ENCODE results near the gene SPTBN1. TPM values are rescaled to one million over a fixed set of nuclear protein-coding genes. Genes with fewer than 3 reads are reported as not detected.
"Not testable (repeated sequence)": the region's sequence is repeated elsewhere in the genome, so short reads cannot be mapped to it uniquely, and the experiment has no call there.

The SPTBN1 gene
- total RNA-seq, 1 donor = 206 TPM

- peak; percentile 55 to 91 (median 78) for DNase-seq (ENCODE audit: low read depth in 2 of 3, low spot score in 2 of 3)
These were observed 66.6 kb downstream of the SPTBN1 start for GRCh38 chr2:54522624-54523281.

GRCh38 chr2:54523324-54523959 lies 67.3 kb downstream of the SPTBN1 start:
- DNase-seq (ENCODE audit: low read depth in 2 of 3, low spot score in 2 of 3) = no peak

GRCh38 chr2:54524226-54524991 lies 68.3 kb downstream of the SPTBN1 start:
- peak in 2 of 3 donors; percentile 53 to 55 for DNase-seq (ENCODE audit: low read depth in 2 of 3, low spot score in 2 of 3)

GRCh38 chr2:54525321-54525720 lies 69.2 kb downstream of the SPTBN1 start:
- DNase-seq (ENCODE audit: low read depth in 2 of 3, low spot score in 2 of 3) = no peak

GRCh38 chr2:54526226-54526879 lies 70.2 kb downstream of the SPTBN1 start:
- no peak for DNase-seq (ENCODE audit: low read depth in 2 of 3, low spot score in 2 of 3)

GRCh38 chr2:54528311-54528955 lies 72.3 kb downstream of the SPTBN1 start:
- DNase-seq (ENCODE audit: low read depth in 2 of 3, low spot score in 2 of 3) = no peak

GRCh38 chr2:54529518-54529917 lies 73.4 kb downstream of the SPTBN1 start:
- DNase-seq (ENCODE audit: low read depth in 2 of 3, low spot score in 2 of 3) = not testable (repeated sequence)

GRCh38 chr2:54529935-54530334 lies 73.8 kb downstream of the SPTBN1 start:
- DNase-seq (ENCODE audit: low read depth in 2 of 3, low spot score in 2 of 3) = no peak

- DNase-seq (ENCODE audit: low read depth in 2 of 3, low spot score in 2 of 3) = no peak
These were observed 75.4 kb downstream of the SPTBN1 start for GRCh38 chr2:54531558-54531957.

GRCh38 chr2:54534221-54534620 lies 78.1 kb downstream of the SPTBN1 start:
- DNase-seq (ENCODE audit: low read depth in 2 of 3, low spot score in 2 of 3) = no peak

- DNase-seq (ENCODE audit: low read depth in 2 of 3, low spot score in 2 of 3) = no peak
These were observed 78.5 kb downstream of the SPTBN1 start for GRCh38 chr2:54534625-54535024.

GRCh38 chr2:54535599-54536195 lies 79.6 kb downstream of the SPTBN1 start:
- no peak for DNase-seq (ENCODE audit: low read depth in 2 of 3, low spot score in 2 of 3)

GRCh38 chr2:54536720-54537119 lies 80.6 kb downstream of the SPTBN1 start:
- no peak for DNase-seq (ENCODE audit: low read depth in 2 of 3, low spot score in 2 of 3)

GRCh38 chr2:54538537-54538936 lies 82.4 kb downstream of the SPTBN1 start:
- DNase-seq (ENCODE audit: low read depth in 2 of 3, low spot score in 2 of 3) = no peak

GRCh38 chr2:54539683-54540082 lies 83.6 kb downstream of the SPTBN1 start:
- no peak for DNase-seq (ENCODE audit: low read depth in 2 of 3, low spot score in 2 of 3)

GRCh38 chr2:54540194-54540593 lies 84.1 kb downstream of the SPTBN1 start:
- no peak for DNase-seq (ENCODE audit: low read depth in 2 of 3, low spot score in 2 of 3)

- DNase-seq (ENCODE audit: low read depth in 2 of 3, low spot score in 2 of 3) = no peak
These were observed 85.9 kb downstream of the SPTBN1 start for GRCh38 chr2:54541995-54542394.

GRCh38 chr2:54543733-54544396 lies 87.7 kb downstream of the SPTBN1 start:
- no peak for DNase-seq (ENCODE audit: low read depth in 2 of 3, low spot score in 2 of 3)

- peak in 1 of 3 donors; percentile 48 for DNase-seq (ENCODE audit: low read depth in 2 of 3, low spot score in 2 of 3)
These were observed 89.7 kb downstream of the SPTBN1 start for GRCh38 chr2:54545702-54546450.

Measured in hematopoietic multipotent progenitor cell (in vitro differentiated cells).